ENCODE data around the gene YPEL2.

The YPEL2 gene

DNA sequence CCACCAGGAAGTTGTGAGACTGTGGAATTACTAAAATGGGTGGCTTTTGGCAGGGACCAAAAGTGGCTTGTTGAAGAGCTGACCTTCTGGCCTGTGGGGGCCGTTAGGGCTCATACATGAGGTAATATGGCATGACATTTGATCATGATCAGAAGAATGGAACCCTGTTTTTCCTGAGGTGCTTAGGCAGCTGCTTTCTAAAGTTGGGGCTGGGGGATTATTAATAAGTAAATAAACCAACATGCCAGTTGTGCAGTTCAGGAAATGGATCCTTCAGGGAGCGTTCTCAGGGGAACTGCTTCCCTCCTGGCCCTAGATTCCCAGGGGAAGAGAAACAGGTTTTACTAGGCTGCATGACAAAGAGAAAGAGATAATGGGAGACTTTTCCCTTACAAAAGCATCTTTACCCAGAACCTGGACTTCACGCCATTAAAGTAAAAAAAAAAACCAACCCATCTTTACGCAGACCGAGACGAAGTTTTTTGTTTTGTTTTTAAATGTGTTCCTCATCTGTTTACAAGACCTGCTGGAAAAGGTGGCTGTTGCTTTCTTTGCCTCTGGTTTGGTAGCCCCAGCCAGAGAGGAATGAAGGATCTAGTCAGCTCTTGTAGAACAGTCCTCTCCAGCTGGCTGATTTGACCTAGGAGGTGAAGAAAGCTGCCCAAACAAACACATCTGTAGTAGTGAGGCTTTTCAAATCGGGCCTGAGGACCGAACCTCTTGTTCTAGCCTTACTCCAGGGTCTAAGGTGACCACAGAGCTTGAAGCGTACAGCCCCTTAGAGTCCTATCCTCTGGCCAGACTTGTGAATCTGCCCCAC is 22.7 kb downstream of the YPEL2 start:
- DNase-seq (ENCODE audit: extremely low read depth, low read depth): no peak
- no peak for TF ChIP-seq CTCF (IDR thresholded peaks at IDR 0.05; ENCODE audit: low read depth, low read length)

- no peak for TF ChIP-seq CTCF (IDR thresholded peaks at IDR 0.05; ENCODE audit: low read depth, low read length)
- no peak for DNase-seq (ENCODE audit: extremely low read depth, low read depth)
These were observed 23.7 kb downstream of the YPEL2 start for GRCh38 chr17:59355030-59355701.

DNA sequence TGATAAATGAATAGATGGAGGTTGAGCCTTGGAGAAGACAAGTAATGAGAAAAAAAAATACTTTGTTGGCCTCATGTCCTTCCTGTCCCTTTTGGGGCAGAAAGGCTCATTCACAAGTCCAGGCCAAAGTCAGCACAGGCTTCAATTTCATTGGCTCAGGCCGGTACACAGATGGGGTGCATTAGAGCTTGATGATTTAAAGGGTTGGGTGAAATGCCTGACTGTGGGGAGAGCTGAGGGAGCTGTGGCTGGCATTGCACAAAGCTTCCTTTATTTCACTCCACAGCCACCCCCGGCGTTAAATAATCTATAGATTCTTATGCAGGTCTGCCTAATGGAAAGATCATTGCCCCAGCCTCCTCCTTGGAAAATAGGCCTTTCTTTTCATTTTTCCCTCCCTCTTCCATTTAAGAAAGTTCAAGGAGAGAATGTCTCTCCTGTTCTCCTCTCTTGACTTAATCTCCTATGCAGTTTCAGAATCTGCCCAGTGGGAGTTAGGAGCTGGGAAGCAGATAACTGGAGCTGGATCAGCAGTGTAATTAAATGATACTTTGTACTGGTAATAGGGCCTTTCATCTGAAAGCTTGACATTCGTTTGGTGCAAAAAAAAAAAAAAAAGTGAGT is 24.4 kb downstream of the YPEL2 start:
- no peak for DNase-seq (ENCODE audit: extremely low read depth, low read depth)
- TF ChIP-seq CTCF (IDR thresholded peaks at IDR 0.05; ENCODE audit: low read depth, low read length): no peak

DNA sequence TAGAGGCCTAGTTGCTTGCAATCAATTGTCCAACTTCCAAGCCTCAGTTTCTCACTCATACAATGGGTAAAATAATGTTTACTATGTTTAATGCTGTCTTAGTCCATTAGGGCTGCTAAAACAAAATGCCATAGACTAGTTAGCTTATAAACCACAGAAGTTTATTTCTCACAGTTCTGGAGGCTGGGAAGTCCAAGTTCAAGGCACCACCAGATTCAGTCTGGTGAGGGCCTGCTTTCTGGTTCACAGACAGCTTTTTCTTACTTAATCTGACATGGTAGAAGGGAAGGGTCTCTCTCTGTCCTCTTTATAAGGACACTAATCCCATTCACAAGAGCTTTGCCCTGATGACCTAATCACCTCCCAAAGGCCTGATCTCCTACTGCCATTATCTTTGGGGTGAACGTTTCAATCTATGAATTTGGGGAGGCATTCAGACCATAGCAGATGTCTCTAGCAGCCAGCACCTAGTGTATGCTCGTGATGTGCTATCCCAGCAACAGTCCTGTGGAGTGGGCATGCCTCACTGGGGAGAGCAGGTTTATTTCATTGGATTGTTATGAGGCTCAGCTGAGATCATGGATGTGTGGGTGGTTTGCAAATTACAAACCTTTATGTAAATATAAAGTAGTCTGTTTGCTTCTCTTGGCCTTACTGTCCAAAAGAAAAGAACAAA is 25.2 kb downstream of the YPEL2 start:
- no peak for TF ChIP-seq CTCF (IDR thresholded peaks at IDR 0.05; ENCODE audit: low read depth, low read length)
- DNase-seq (ENCODE audit: extremely low read depth, low read depth): no peak

DNA sequence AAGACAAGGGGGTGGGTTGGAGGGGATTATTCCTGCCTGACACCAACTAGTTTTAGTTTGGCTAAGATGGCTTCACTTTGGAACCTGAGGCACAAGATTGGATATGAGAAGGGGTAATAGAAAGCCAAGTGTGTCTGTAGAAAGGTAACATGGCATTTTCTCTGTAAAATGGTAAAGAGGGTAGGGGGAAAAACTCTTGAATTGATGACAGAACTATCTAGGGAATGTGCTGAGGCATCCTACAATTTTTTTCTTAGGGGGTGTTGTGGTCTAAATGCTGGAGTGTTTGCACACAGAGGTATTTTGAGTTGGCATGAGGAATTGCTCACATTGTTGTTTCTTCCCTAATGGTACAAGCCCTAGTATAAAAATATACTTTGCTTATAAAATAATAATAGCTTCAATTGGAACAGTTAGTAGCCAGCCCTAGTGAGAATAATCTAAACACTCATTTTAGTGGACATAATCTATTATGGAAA is 25.8 kb downstream of the YPEL2 start:
- no peak for DNase-seq (ENCODE audit: extremely low read depth, low read depth)

DNA sequence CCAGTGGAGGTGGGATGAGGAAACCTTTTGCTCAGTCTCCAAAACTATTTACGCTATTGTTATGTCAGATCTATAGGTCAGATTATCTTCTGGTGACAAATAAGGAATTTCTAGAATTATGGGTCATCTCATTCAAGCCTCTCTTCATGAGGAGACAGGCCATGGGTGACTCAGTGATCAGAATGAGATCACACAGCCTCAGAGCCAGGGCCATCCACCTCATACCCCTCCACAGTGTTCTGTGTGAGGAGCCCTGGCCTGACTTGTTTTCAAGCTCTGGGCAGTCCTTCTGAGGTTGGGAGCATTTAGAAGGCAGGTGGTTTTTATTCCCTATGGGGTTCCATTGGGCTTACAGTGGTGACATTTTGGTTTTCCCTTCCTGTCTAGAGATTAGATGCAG is 26.5 kb downstream of the YPEL2 start:
- no peak for DNase-seq (ENCODE audit: extremely low read depth, low read depth)
- TF ChIP-seq CTCF (IDR thresholded peaks at IDR 0.05; ENCODE audit: low read depth, low read length): no peak

More for the DNA sequence above, 25.8 kb downstream of the YPEL2 start:
- TF ChIP-seq CTCF (IDR thresholded peaks at IDR 0.05; ENCODE audit: low read depth, low read length): no peak

Measured in AG09319 (cell line).